ENCODE measurements around the gene OR4M1. TPM values are rescaled to one million over a fixed set of nuclear protein-coding genes. Genes with fewer than 3 reads are reported as not detected.
"Not testable (repeated sequence)": the region's sequence is repeated elsewhere in the genome, so short reads cannot be mapped to it uniquely, and the experiment has no call there.

The OR4M1 gene
- total RNA-seq, 1 donor: not detected

- no peak for TF ChIP-seq CTCF (IDR thresholded peaks at IDR 0.05; ENCODE audit: insufficient read depth, low read depth, low read length)
- DNase-seq (ENCODE audit: low read depth): no peak
These were observed 49.9 kb downstream of the OR4M1 start for GRCh38 chr14:19823178-19823577.

GRCh38 chr14:19823765-19824164 lies 50.5 kb downstream of the OR4M1 start:
- TF ChIP-seq CTCF (IDR thresholded peaks at IDR 0.05; ENCODE audit: insufficient read depth, low read depth, low read length): no peak
- DNase-seq (ENCODE audit: low read depth): no peak

More at GRCh38 chr14:19823178-19823577, 49.9 kb downstream of the OR4M1 start:
- no peak overlapping the region for H3K4me3 ChIP-seq (ENCODE audit: low read depth, low read length)

GRCh38 chr14:19827626-19828244 lies 54.4 kb downstream of the OR4M1 start:
- DNase-seq (ENCODE audit: low read depth); H3K4me3 ChIP-seq (ENCODE audit: low read depth, low read length): not testable (repeated sequence)

More at GRCh38 chr14:19823765-19824164, 50.5 kb downstream of the OR4M1 start:
- no peak overlapping the region for H3K4me3 ChIP-seq (ENCODE audit: low read depth, low read length)

- DNase-seq (ENCODE audit: low read depth): no peak
- no peak for TF ChIP-seq CTCF (IDR thresholded peaks at IDR 0.05; ENCODE audit: insufficient read depth, low read depth, low read length)
These were observed 55.0 kb downstream of the OR4M1 start for GRCh38 chr14:19828314-19828713.

More at GRCh38 chr14:19828314-19828713, 55.0 kb downstream of the OR4M1 start:
- H3K4me3 ChIP-seq (ENCODE audit: low read depth, low read length): no peak overlapping the region

Other genes with a start within 250 kb of the OR4M1 start
- not detected in 2 replicates for gene OR11H2, start 59.6 kb upstream of the OR4M1 start, total RNA-seq
- gene OR4Q3, start 29.9 kb upstream of the OR4M1 start, total RNA-seq: not detected in 2 replicates
- not detected in 2 replicates for gene OR4N2, start 30.3 kb downstream of the OR4M1 start, total RNA-seq
- gene OR4K2, start 101.6 kb downstream of the OR4M1 start, total RNA-seq: not detected in 2 replicates
- not detected in 2 replicates for gene OR4K5, start 147.1 kb downstream of the OR4M1 start, total RNA-seq
- not detected in 2 replicates for gene OR4K1, start 157.4 kb downstream of the OR4M1 start, total RNA-seq
- not detected in 2 replicates for gene OR4K15, start 202.1 kb downstream of the OR4M1 start, total RNA-seq
- not detected in 2 replicates for gene OR4Q2, start 228.7 kb downstream of the OR4M1 start, total RNA-seq
- not detected in 2 replicates for gene OR4K14, start 245.8 kb downstream of the OR4M1 start, total RNA-seq

Data from fibroblast of villous mesenchyme (primary cell).